HEK293 (cell line): Measurements from ENCODE around the gene NAGLU.

Experiments
- BCL11A ChIP-seq: fragments of 450-650 bp; formaldehyde crosslinking; IDR thresholded peaks from 2 replicates; pipeline ENCODE4 v1.5.1; 2016; ENCODE audit warnings: low read depth, missing biosample characterization, missing genetic modification characterization
- ZBTB17 ChIP-seq: fragments of 450-650 bp; formaldehyde crosslinking; IDR thresholded peaks from 2 replicates; pipeline ENCODE4 v1.5.1; 2016; ENCODE audit warnings: missing biosample characterization, missing genetic modification characterization
- ZNF121 ChIP-seq: fragments of 450-650 bp; formaldehyde crosslinking; IDR thresholded peaks from 2 replicates; pipeline ENCODE4 v1.5.1; 2016; ENCODE audit warnings: missing biosample characterization, missing genetic modification characterization
- ZNF146 ChIP-seq: fragments of 450-650 bp; formaldehyde crosslinking; IDR thresholded peaks from 2 replicates; pipeline ENCODE4 v1.5.1; 2016; ENCODE audit warnings: missing biosample characterization, missing genetic modification characterization
- ZNF221 ChIP-seq: fragments of 450-650 bp; formaldehyde crosslinking; IDR thresholded peaks from 2 replicates; pipeline ENCODE4 v1.5.1; 2017; ENCODE audit warnings: missing biosample characterization, missing genetic modification characterization, borderline replicate concordance
- ZNF529 ChIP-seq: fragments of 450-650 bp; formaldehyde crosslinking; IDR thresholded peaks from 2 replicates; pipeline ENCODE4 v1.5.1; 2017; ENCODE audit warnings: missing genetic modification characterization, missing biosample characterization; ENCODE audit not compliant: insufficient replicate concordance
- ZNF560 ChIP-seq: fragments of 450-650 bp; formaldehyde crosslinking; IDR thresholded peaks from 2 replicates; pipeline ENCODE4 v1.5.1; 2017; ENCODE audit warnings: missing biosample characterization, missing genetic modification characterization, borderline replicate concordance
- ZNF610 ChIP-seq: fragments of 450-650 bp; formaldehyde crosslinking; IDR thresholded peaks from 2 replicates; pipeline ENCODE4 v1.5.1; 2016; ENCODE audit warnings: missing biosample characterization, missing genetic modification characterization, borderline replicate concordance
- ZNF621 ChIP-seq: fragments of 450-650 bp; formaldehyde crosslinking; IDR thresholded peaks from 2 replicates; pipeline ENCODE4 v1.5.1; 2017; ENCODE audit warnings: missing biosample characterization, missing genetic modification characterization
- ZNF707 ChIP-seq: fragments of 450-650 bp; formaldehyde crosslinking; IDR thresholded peaks from 2 replicates; pipeline ENCODE4 v1.5.1; 2016; ENCODE audit warnings: missing biosample characterization, missing genetic modification characterization
- TF ChIP-seq, protein P1 (sequence below): fragments of 450-650 bp; formaldehyde crosslinking; IDR thresholded peaks from 2 replicates; pipeline ENCODE4 v1.5.1; 2016; ENCODE audit warnings: missing biosample characterization, missing genetic modification characterization
- TF ChIP-seq, protein P2 (sequence below): fragments of 450-650 bp; formaldehyde crosslinking; IDR thresholded peaks from 2 replicates; pipeline ENCODE4 v1.5.1; 2016; ENCODE audit warnings: missing biosample characterization, missing genetic modification characterization
- TF ChIP-seq, protein P3 (sequence below): fragments of 450-650 bp; formaldehyde crosslinking; IDR thresholded peaks from 2 replicates; pipeline ENCODE4 v1.5.1; 2016; ENCODE audit warnings: missing biosample characterization, missing genetic modification characterization
- TF ChIP-seq, protein P4 (sequence below): fragments of 450-650 bp; formaldehyde crosslinking; IDR thresholded peaks from 2 replicates; pipeline ENCODE4 v1.5.1; 2016; ENCODE audit warnings: missing biosample characterization, missing genetic modification characterization, borderline replicate concordance
- TF ChIP-seq, protein P5 (sequence below): fragments of 450-650 bp; formaldehyde crosslinking; IDR thresholded peaks from 2 replicates; pipeline ENCODE4 v1.5.1; 2016; ENCODE audit warnings: missing biosample characterization, missing genetic modification characterization
- TF ChIP-seq, protein P6 (sequence below): fragments of 450-650 bp; formaldehyde crosslinking; IDR thresholded peaks from 2 replicates; pipeline ENCODE4 v1.5.1; 2016; ENCODE audit warnings: missing biosample characterization, missing genetic modification characterization
- TF ChIP-seq, protein P7 (sequence below): fragments of 450-650 bp; IDR thresholded peaks from 2 replicates; pipeline ENCODE4 v1.5.1; 2018; ENCODE audit warnings: missing biosample characterization, missing genetic modification characterization
- TF ChIP-seq, protein P8 (sequence below): fragments of 450-650 bp; formaldehyde crosslinking; IDR thresholded peaks from 2 replicates; pipeline ENCODE4 v1.5.1; 2016; ENCODE audit warnings: missing biosample characterization, missing genetic modification characterization
- TF ChIP-seq, protein P9 (sequence below): IDR thresholded peaks from 2 replicates; pipeline ENCODE4 v1.6.1; 2011; ENCODE audit warnings: mild to moderate bottlenecking, low read depth, low read length, borderline replicate concordance

NAGLU gene

DNA sequence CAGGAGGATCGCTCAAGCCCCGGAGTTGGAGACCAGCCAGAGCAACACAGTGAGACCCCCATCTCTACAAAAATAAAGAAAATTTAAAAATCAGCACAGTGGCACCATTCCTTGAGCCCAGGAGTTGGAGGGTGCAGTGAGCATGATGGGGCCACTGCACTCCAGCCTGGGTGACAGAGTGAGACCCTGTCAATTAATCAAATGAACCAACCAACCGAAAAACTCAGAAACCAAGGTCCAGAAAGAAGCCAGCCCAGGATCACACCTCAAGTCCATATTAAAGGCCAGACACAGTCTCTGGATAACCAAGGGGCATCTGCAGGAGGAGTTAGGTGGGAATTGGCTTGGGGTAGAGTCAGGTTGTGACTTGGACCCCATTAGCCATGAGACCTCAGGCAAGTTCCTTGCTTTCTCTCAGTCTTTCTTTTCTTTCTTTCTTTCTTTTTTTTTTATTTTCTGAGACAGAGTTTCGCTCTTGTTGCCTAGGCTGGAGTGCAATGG lies 19.1 kb downstream of the NAGLU start (continued):
- TF ChIP-seq, protein P1, sequence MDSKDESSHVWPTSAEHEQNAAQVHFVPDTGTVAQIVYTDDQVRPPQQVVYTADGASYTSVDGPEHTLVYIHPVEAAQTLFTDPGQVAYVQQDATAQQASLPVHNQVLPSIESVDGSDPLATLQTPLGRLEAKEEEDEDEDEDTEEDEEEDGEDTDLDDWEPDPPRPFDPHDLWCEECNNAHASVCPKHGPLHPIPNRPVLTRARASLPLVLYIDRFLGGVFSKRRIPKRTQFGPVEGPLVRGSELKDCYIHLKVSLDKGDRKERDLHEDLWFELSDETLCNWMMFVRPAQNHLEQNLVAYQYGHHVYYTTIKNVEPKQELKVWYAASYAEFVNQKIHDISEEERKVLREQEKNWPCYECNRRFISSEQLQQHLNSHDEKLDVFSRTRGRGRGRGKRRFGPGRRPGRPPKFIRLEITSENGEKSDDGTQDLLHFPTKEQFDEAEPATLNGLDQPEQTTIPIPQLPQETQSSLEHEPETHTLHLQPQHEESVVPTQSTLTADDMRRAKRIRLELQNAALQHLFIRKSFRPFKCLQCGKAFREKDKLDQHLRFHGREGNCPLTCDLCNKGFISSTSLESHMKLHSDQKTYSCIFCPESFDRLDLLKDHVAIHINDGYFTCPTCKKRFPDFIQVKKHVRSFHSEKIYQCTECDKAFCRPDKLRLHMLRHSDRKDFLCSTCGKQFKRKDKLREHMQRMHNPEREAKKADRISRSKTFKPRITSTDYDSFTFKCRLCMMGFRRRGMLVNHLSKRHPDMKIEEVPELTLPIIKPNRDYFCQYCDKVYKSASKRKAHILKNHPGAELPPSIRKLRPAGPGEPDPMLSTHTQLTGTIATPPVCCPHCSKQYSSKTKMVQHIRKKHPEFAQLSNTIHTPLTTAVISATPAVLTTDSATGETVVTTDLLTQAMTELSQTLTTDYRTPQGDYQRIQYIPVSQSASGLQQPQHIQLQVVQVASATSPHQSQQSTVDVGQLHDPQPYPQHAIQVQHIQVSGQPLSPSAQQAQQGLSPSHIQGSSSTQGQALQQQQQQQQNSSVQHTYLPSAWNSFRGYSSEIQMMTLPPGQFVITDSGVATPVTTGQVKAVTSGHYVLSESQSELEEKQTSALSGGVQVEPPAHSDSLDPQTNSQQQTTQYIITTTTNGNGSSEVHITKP (tag by site-specific recombination), result no peak
- TF ChIP-seq, protein P2, sequence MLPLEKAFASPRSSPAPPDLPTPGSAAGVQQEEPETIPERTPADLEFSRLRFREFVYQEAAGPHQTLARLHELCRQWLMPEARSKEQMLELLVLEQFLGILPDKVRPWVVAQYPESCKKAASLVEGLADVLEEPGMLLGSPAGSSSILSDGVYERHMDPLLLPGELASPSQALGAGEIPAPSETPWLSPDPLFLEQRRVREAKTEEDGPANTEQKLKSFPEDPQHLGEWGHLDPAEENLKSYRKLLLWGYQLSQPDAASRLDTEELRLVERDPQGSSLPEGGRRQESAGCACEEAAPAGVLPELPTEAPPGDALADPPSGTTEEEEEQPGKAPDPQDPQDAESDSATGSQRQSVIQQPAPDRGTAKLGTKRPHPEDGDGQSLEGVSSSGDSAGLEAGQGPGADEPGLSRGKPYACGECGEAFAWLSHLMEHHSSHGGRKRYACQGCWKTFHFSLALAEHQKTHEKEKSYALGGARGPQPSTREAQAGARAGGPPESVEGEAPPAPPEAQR (tag by site-specific recombination), result no peak
- no peak for TF ChIP-seq ZNF529 (tag by site-specific recombination)
- TF ChIP-seq BCL11A, result no peak
- TF ChIP-seq, protein P3, sequence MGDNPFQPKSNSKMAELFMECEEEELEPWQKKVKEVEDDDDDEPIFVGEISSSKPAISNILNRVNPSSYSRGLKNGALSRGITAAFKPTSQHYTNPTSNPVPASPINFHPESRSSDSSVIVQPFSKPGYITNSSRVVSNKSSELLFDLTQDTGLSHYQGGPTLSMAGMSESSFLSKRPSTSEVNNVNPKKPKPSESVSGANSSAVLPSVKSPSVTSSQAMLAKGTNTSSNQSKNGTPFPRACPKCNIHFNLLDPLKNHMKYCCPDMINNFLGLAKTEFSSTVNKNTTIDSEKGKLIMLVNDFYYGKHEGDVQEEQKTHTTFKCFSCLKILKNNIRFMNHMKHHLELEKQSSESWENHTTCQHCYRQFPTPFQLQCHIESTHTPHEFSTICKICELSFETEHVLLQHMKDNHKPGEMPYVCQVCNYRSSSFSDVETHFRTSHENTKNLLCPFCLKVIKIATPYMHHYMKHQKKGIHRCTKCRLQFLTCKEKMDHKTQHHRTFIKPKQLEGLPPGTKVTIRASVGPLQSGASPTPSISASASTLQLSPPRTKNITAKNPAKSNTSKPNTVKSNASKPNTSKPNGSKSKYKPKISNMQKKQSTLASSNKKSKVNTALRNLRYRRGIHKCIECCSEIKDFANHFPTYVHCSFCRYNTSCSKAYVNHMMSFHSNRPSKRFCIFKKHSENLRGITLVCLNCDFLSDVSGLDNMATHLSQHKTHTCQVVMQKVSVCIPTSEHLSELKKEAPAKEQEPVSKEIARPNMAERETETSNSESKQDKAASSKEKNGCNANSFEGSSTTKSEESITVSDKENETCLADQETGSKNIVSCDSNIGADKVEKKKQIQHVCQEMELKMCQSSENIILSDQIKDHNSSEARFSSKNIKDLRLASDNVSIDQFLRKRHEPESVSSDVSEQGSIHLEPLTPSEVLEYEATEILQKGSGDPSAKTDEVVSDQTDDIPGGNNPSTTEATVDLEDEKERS (tag by site-specific recombination), result no peak
- TF ChIP-seq ZNF146 (tag by site-specific recombination), result no peak
- TF ChIP-seq, protein P4, sequence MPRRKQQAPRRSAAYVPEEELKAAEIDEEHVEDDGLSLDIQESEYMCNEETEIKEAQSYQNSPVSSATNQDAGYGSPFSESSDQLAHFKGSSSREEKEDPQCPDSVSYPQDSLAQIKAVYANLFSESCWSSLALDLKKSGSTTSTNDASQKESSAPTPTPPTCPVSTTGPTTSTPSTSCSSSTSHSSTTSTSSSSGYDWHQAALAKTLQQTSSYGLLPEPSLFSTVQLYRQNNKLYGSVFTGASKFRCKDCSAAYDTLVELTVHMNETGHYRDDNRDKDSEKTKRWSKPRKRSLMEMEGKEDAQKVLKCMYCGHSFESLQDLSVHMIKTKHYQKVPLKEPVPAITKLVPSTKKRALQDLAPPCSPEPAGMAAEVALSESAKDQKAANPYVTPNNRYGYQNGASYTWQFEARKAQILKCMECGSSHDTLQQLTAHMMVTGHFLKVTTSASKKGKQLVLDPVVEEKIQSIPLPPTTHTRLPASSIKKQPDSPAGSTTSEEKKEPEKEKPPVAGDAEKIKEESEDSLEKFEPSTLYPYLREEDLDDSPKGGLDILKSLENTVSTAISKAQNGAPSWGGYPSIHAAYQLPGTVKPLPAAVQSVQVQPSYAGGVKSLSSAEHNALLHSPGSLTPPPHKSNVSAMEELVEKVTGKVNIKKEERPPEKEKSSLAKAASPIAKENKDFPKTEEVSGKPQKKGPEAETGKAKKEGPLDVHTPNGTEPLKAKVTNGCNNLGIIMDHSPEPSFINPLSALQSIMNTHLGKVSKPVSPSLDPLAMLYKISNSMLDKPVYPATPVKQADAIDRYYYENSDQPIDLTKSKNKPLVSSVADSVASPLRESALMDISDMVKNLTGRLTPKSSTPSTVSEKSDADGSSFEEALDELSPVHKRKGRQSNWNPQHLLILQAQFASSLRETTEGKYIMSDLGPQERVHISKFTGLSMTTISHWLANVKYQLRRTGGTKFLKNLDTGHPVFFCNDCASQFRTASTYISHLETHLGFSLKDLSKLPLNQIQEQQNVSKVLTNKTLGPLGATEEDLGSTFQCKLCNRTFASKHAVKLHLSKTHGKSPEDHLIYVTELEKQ (tag by site-specific recombination), result no peak
- TF ChIP-seq, protein P5, sequence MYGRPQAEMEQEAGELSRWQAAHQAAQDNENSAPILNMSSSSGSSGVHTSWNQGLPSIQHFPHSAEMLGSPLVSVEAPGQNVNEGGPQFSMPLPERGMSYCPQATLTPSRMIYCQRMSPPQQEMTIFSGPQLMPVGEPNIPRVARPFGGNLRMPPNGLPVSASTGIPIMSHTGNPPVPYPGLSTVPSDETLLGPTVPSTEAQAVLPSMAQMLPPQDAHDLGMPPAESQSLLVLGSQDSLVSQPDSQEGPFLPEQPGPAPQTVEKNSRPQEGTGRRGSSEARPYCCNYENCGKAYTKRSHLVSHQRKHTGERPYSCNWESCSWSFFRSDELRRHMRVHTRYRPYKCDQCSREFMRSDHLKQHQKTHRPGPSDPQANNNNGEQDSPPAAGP (tag by site-specific recombination), result no peak
- TF ChIP-seq, protein P6, sequence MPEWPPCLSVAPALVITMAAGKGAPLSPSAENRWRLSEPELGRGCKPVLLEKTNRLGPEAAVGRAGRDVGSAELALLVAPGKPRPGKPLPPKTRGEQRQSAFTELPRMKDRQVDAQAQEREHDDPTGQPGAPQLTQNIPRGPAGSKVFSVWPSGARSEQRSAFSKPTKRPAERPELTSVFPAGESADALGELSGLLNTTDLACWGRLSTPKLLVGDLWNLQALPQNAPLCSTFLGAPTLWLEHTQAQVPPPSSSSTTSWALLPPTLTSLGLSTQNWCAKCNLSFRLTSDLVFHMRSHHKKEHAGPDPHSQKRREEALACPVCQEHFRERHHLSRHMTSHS (tag by site-specific recombination), result no peak
- no peak for TF ChIP-seq ZNF707 (tag by site-specific recombination)
- TF ChIP-seq, protein P7, sequence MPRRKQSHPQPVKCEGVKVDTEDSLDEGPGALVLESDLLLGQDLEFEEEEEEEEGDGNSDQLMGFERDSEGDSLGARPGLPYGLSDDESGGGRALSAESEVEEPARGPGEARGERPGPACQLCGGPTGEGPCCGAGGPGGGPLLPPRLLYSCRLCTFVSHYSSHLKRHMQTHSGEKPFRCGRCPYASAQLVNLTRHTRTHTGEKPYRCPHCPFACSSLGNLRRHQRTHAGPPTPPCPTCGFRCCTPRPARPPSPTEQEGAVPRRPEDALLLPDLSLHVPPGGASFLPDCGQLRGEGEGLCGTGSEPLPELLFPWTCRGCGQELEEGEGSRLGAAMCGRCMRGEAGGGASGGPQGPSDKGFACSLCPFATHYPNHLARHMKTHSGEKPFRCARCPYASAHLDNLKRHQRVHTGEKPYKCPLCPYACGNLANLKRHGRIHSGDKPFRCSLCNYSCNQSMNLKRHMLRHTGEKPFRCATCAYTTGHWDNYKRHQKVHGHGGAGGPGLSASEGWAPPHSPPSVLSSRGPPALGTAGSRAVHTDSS (tag by site-specific recombination), result no peak
- TF ChIP-seq, protein P8, sequence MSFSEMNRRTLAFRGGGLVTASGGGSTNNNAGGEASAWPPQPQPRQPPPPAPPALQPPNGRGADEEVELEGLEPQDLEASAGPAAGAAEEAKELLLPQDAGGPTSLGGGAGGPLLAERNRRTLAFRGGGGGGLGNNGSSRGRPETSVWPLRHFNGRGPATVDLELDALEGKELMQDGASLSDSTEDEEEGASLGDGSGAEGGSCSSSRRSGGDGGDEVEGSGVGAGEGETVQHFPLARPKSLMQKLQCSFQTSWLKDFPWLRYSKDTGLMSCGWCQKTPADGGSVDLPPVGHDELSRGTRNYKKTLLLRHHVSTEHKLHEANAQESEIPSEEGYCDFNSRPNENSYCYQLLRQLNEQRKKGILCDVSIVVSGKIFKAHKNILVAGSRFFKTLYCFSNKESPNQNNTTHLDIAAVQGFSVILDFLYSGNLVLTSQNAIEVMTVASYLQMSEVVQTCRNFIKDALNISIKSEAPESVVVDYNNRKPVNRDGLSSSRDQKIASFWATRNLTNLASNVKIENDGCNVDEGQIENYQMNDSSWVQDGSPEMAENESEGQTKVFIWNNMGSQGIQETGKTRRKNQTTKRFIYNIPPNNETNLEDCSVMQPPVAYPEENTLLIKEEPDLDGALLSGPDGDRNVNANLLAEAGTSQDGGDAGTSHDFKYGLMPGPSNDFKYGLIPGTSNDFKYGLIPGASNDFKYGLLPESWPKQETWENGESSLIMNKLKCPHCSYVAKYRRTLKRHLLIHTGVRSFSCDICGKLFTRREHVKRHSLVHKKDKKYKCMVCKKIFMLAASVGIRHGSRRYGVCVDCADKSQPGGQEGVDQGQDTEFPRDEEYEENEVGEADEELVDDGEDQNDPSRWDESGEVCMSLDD (tag by site-specific recombination), result no peak
- no peak for TF ChIP-seq ZNF610 (tag by site-specific recombination)
- no peak for TF ChIP-seq ZNF560 (tag by site-specific recombination)
- no peak for TF ChIP-seq ZNF221 (tag by site-specific recombination)
- TF ChIP-seq, protein P9, sequence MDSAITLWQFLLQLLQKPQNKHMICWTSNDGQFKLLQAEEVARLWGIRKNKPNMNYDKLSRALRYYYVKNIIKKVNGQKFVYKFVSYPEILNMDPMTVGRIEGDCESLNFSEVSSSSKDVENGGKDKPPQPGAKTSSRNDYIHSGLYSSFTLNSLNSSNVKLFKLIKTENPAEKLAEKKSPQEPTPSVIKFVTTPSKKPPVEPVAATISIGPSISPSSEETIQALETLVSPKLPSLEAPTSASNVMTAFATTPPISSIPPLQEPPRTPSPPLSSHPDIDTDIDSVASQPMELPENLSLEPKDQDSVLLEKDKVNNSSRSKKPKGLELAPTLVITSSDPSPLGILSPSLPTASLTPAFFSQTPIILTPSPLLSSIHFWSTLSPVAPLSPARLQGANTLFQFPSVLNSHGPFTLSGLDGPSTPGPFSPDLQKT, result no peak
- TF ChIP-seq ZNF621 (tag by site-specific recombination), result no peak
- TF ChIP-seq ZBTB17 (tag by site-specific recombination), result 0 out of 2 replicates have a peak, but pooled peaks have one; percentile 47
- TF ChIP-seq ZNF121 (tag by site-specific recombination), result peak; percentile 92
